Sigmoid colon (tissue), 3 donors: ENCODE measurements around the gene ZIC5.

Source experiments
- CTCF ChIP-seq, 4 experiments: fragments of 450-650 bp in 3 of 4; fragments of 200-600 bp in 1 of 4; IDR thresholded peaks; one replicate each; pipeline ENCODE4 v1.5.1; 2016 to 2019; ENCODE audit warnings: antibody characterized with exemption in 4 of 4, mild to moderate bottlenecking in 3 of 4, moderate library complexity in 2 of 4
- POLR2A ChIP-seq, 2 donors: fragments of 450-650 bp; IDR thresholded peaks; one replicate each; pipeline ENCODE4 v1.6.1; 2016; ENCODE audit warnings: antibody characterized with exemption in 2 of 2, mild to moderate bottlenecking in 2 of 2, moderate library complexity in 2 of 2

- TF ChIP-seq CTCF (IDR thresholded peaks at IDR 0.05) (no peak), POLR2A (IDR thresholded peaks at IDR 0.05) (no peak)
These were observed 2.1 kb downstream of the ZIC5 start for GRCh38 chr13:99969453-99969918.
